NCI-H2081 (cell line): ENCODE measurements around the gene CLDN9.
A peak's percentile ranks its signal among the peaks of the same experiment; 100 is the strongest.

ENCODE experiments used
- DNase-seq, 2 experiments: peaks; one replicate each; lab custom pipeline; 2025; lab: John Stamatoyannopoulos, UW

The CLDN9 gene

GRCh38 chr16:3017794-3018506 is 5.2 kb downstream of the CLDN9 start, which contains the start of gene CLDN6:
CLDN6 (minus strand) TSS chr16:3018183; CDS start chr16:3016021, 2,162 bp downstream.
- no peak for DNase-seq

DNA sequence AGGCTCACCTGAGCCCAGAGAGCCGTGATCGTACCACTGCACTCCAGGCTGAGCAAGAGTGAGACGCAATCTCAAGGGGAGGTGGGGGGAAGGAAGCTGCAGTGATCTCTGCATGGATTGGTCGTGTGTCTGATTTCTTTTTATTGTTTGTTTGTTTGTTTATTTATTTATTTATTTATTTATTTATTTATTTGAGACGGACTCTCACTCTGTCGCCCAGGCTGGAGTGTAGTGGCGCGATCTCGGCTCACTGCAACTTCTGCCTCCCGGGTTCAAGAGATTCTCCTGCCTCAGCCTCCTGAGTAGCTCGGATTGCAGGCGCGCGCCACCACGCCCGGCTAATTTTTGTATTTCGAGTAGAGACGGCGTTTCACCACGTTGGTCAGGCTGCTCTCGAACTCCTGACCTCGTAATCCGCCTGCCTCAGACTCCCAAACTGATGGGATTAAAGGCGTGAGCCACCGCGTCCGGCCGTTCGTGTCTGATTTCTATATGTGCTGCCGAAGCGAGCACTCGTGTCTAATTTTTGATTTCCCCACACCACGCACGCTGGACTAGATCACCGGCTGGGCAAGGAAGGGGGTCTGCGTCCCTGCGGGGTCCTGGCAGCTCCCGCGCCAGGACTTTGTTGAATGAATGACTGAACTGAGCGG is 7.0 kb downstream of the CLDN9 start:
- DNase-seq: no peak

DNA sequence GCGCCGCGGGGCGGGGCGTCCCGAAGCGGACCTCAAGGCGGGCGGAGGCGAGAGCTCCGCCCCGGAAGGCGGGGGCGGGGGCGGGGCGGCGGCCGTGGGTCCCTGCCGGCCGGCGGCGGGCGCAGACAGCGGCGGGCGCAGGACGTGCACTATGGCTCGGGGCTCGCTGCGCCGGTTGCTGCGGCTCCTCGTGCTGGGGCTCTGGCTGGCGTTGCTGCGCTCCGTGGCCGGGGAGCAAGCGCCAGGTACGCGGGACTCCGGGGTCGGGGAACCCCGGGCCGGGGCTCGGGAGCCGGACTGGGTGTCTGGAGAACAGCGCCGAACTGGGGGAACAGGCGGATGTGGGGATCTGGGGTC is 7.5 kb downstream of the CLDN9 start, which contains the start of gene TNFRSF12A:
TNFRSF12A (plus strand) TSS at position 122 of the 357 bp plus-strand sequence; CDS start at position 152, 30 bp downstream.
- peak; percentile 68 to 76 for DNase-seq

- DNase-seq: peak in 1 of 2 experiments; percentile 30
Measured at GRCh38 chr16:3020604-3021448, 8.1 kb downstream of the CLDN9 start.

- DNase-seq: peak in 1 of 2 experiments; percentile 27
Measured at GRCh38 chr16:3021449-3022207, 8.9 kb downstream of the CLDN9 start.

GRCh38 chr16:3022208-3022683 is 9.5 kb downstream of the CLDN9 start:
- no peak for DNase-seq

GRCh38 chr16:3022684-3023414 is 10.1 kb downstream of the CLDN9 start:
- DNase-seq: no peak

- peak in 1 of 2 experiments; percentile 56 for DNase-seq
Measured at GRCh38 chr16:3023415-3023668, 10.6 kb downstream of the CLDN9 start.

DNA sequence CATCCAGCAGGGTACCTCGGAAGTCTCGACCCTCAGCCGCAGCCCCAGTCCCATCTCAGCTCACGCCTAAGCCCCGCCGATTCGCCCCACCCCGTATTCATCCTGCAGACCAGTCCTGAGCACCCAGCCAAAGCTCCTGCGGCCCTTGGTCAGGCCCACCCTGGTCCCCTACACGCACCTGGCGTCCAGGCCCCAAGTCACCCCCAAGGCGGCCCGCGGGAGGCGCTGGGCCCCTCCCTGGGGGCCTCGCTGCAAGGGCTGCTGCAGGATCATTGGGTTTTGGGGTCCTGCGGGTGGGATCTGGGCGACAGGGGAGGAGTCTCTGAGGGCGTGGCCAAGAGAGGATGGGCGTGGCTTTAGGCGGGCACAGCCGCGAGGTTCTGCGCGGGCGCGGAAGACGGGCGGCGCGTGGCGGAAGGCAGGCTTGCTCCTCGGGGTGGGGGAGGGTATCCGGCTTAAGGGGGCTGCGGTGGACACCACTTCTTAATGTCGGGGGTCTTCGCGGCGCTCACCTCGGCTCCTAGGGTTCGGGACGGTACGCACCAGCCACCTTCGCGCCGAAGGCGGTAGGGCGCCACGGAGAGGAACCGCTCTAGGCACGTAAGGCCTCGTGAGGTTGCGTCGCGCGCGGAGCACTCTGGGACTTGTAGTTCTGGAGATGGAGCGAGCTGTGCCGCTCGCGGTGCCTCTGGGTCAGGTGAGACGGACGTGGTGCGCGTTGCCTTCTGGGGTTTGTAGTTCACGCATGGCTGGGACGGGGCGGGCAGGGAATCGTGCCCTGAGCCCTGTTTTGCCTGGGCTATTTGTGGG is 11.2 kb downstream of the CLDN9 start, which contains the start of the genes HCFC1R1 and THOC6:
HCFC1R1 (minus strand) TSS at position 274 of the 810 bp plus-strand sequence; CDS start at position 273, 1 bp downstream.
THOC6 (plus strand) TSS at position 367 of the 810 bp plus-strand sequence; CDS start at position 659, 292 bp downstream.
- peak; percentile 97 for DNase-seq

- no peak for DNase-seq
Measured at GRCh38 chr16:3025032-3026002, 12.6 kb downstream of the CLDN9 start.

- no peak for DNase-seq
Measured at GRCh38 chr16:3026003-3026378, 13.3 kb downstream of the CLDN9 start.

DNA sequence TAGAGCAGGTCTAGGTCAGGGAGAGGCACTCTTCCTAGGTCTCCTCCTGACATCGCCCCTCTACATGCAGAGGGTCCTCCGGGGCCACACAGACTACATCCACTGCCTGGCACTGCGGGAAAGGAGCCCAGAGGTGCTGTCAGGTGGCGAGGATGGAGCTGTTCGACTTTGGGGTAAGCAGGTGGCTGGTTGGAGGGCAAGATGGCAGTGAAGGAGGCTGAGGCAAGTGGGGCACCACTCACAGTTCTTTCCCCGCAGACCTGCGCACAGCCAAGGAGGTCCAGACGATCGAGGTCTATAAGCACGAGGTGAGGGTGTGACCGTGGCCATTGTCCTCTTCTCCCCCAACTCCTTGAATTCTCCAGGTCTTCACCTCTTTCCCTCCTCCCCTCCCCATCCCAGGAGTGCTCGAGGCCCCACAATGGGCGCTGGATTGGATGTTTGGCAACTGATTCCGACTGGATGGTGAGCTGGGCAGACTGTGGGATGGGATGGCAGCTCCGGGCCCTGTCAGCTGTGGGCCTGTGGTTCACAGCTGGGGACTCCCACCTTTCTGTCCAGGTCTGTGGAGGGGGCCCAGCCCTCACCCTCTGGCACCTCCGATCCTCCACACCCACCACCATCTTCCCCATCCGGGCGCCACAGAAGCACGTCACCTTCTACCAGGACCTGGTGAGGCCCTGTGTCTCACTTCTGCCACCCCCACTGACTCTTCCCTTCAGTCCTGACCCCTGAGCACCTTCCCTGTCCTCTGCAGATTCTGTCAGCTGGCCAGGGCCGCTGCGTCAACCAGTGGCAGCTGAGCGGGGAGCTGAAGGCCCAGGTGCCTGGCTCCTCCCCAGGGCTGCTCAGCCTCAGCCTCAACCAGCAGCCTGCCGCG is 14.1 kb downstream of the CLDN9 start:
- no peak for DNase-seq

GRCh38 chr16:3027489-3027795 is 14.7 kb downstream of the CLDN9 start:
- DNase-seq: no peak

DNA sequence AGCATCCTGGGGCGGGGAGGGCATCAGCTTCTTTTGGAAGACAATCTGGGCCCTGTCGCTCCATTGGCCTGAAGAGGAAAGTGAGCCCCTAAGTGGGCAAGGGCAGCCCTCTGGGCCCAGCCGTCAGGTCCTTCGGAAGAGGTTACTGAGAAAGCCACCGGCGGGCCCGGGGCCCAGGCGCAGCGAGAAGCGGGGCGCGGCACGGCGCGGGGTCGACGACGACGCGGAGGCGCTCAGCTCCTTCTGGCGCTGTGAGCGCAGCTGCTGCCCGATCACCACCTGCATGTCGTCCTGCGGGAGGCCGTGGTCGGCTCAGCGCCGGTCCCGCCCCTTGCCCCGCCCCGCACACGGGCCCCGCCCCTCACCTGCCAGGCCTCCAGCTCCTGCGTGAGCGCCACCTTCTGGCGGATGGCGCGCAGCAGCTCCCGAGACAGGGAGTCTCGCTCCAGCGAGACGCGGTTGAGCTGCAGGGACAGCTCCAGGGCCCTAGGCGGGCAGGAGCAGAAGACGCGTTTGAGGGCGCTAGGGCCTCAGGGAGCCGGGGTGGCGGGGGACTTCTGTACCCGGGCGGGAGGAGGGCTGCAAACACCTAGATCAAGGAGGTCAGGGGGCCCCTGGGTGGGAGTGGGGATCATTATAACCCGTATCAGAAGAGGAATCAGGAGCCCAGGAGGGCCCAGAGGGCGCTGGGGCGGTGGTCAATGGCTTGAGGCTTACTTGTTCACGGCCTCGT is 15.4 kb downstream of the CLDN9 start:
- DNase-seq: peak; percentile 87 to 89

- no peak for DNase-seq
Measured at GRCh38 chr16:3028716-3029319, 16.1 kb downstream of the CLDN9 start.

DNA sequence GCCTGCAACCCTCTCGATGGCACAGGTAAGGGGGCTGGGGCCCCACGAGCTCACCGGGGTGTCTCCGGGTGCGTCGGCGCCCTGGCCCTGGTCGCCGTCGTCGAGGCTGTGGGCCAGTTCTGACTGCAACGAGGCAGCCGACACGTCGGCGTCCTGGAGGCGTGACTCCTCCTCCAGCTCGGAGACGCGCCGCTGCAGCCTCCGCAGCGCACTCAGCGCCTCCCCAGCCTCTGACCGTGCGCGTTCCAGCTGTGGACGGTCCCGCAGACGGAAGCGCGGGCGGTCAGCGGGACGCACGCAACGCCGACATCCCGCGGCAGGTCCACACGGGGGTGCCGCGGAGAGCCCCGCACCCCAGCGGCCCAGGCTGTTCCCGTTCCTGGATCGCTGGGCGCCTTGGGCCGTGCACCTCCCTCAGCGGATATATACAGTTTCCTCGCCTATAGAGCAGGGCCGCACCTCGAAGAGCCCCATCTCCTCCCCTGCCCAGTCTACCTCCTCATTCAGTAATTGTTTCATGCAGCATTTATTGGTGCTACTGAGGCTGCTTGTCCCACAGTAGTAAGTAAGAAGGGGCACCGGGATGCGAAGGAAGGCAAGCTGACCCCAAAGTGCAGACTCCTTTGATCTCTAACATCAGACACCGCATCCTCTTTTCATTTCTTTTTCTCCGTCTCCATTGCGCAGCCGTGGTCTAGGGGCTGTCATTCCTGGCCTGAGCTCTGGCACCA is 16.9 kb downstream of the CLDN9 start:
- no peak for DNase-seq
